ENCODE data around the gene THADA. TPM values are rescaled to one million over a fixed set of nuclear protein-coding genes. Genes with fewer than 3 reads are reported as not detected.

The THADA gene
- total RNA-seq, 2 donors from 2014 or later, result 14.5 to 16.1 TPM

DNA sequence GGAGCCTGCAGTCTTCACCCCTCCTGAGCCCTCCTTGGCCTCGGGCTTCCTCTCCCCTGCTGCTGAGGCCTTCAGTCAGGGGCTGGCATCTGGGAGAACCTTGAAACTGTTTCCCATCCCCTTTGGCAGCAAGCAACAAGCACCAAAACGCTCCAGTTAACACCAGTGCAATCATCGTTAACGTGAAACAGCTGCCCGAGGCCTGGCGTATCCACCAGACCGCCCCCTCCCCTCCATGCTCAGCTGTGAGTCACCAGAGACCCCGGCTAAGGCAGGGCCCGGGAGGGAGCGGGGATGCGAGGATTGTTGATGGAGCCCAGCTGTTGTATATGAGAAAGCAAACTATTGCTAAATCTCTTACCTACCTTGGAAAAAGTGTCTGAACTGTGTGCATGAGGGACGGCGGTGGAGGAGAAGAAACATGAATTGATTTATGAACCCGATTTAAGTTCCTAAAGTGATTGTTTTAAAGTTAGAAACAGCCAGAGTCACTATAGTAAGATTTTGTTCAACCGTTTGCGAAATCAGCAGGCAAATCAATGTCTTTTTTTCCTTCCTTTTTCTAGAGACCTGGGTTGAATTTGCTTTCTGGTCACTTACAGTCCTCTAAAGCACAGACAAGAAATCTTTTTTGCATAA is 374.6 kb downstream of the THADA start:
- peaks cover 35% of the 10 kb centered on the region for H3K36me3 ChIP-seq
- no peaks in the 10 kb centered on the region for H3K27me3 ChIP-seq
- no peaks in the 10 kb centered on the region for H3K9me3 ChIP-seq
- H3K27ac ChIP-seq, result peak overlapping the region; percentile 99 to 100
- peak overlapping the region; percentile 79 to 92 for H3K4me3 ChIP-seq
- DNase-seq (ENCODE audit: low spot score), result peak; percentile 77
- H3K4me1 ChIP-seq, result peaks cover 0 to 66% of the 10 kb centered on the region in 2 donors
- no peak for TF ChIP-seq CTCF (IDR thresholded peaks at IDR 0.05)

DNA sequence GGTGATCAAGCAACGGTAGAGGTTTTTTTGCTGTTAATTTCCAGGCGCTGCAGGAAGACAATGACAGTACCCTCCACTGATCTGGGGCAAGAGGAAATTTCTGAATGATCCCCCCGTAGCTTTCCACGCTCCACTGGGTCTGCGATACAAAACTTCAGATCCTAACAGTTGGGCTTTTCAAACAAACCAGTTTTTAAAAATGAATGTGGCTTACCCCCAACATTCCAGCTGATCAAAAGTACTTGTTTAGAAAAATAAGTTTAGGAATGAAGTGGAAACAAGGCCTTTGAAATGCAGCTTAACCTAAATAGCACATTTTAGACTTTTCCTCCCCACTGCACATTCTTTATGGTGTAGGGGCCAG is 375.1 kb downstream of the THADA start:
- no peaks in the 10 kb centered on the region for H3K9me3 ChIP-seq
- peaks cover 35% of the 10 kb centered on the region for H3K36me3 ChIP-seq
- peak overlapping the region; percentile 99 to 100 for H3K27ac ChIP-seq
- TF ChIP-seq CTCF (IDR thresholded peaks at IDR 0.05), result no peak
- H3K4me3 ChIP-seq, result peak overlapping the region; percentile 79 to 92
- no peaks in the 10 kb centered on the region for H3K27me3 ChIP-seq
- DNase-seq (ENCODE audit: low spot score), result no peak
- peaks cover 0 to 69% of the 10 kb centered on the region in 2 donors for H3K4me1 ChIP-seq

GRCh38 chr2:43220229-43220751 is 375.5 kb downstream of the THADA start:
- Histone ChIP-seq H3K27ac (peak overlapping the region; percentile 99 to 100), H3K27me3 (no peaks in the 10 kb centered on the region), H3K4me3 (peak overlapping the region; percentile 39 to 92), H3K36me3 (peaks cover 30% of the 10 kb centered on the region), H3K9me3 (no peaks in the 10 kb centered on the region), H3K4me1 (peaks cover 0 to 69% of the 10 kb centered on the region in 2 donors)
- DNase-seq (ENCODE audit: low spot score), result no peak
- no peak for TF ChIP-seq CTCF (IDR thresholded peaks at IDR 0.05)

GRCh38 chr2:43219383-43220228 is 376.2 kb downstream of the THADA start:
- peaks cover 23% of the 10 kb centered on the region for H3K36me3 ChIP-seq
- H3K9me3 ChIP-seq, result no peaks in the 10 kb centered on the region
- peak overlapping the region; percentile 39 to 92 for H3K4me3 ChIP-seq

More at GRCh38 chr2:43219383-43220228, 376.2 kb downstream of the THADA start:
- DNase-seq (ENCODE audit: low spot score), result peak; percentile 91
- Histone ChIP-seq H3K4me1 (peaks cover 0 to 69% of the 10 kb centered on the region in 2 donors), H3K27ac (peak overlapping the region; percentile 99 to 100), H3K27me3 (no peaks in the 10 kb centered on the region)
- no peak for TF ChIP-seq CTCF (IDR thresholded peaks at IDR 0.05)

All from right atrium auricular region (tissue), 2 donors.